Esophagus muscularis mucosa (tissue), 4 donors: ENCODE results near the gene CD63. TPM values are rescaled to one million over a fixed set of nuclear protein-coding genes. Genes with fewer than 3 reads are reported as not detected.

ENCODE experiments used
- DNase-seq: peaks from one replicate; pipeline ENCODE4 v3.0.0-alpha.2; 2017; ENCODE audit errors: extremely low spot score
- H3K27ac ChIP-seq, 4 donors: fragments of 200-600 bp; sonication (generic); replicated peaks in 1 of 4; 1 replicate in 3 of 4; 2 replicates in 1 of 4; pipeline ENCODE4 v1.5.1; 2016 to 2019; ENCODE audit warnings: mild to moderate bottlenecking in 1 of 4
- H3K27me3 ChIP-seq, 4 donors: fragments of 200-600 bp; sonication (generic); one replicate each; pipeline versions ENCODE4 v1.5.1 to v1.6.0; 2016 to 2019
- H3K36me3 ChIP-seq, 4 donors: fragments of 200-600 bp; sonication (generic); one replicate each; pipeline ENCODE4 v1.5.1; 2016 to 2019
- H3K4me1 ChIP-seq, 4 donors: fragments of 200-600 bp; sonication (generic); one replicate each; pipeline ENCODE4 v1.5.1; 2016 to 2019
- H3K4me3 ChIP-seq, 4 donors: fragments of 200-600 bp; sonication (generic); 1 replicate in 2 of 4; 2 replicates in 2 of 4; pipeline ENCODE4 v1.5.1; 2016 to 2019; ENCODE audit warnings: mild to moderate bottlenecking in 4 of 4, moderate library complexity in 1 of 4
- H3K9me3 ChIP-seq, 4 donors: fragments of 200-600 bp; sonication (generic); 1 replicate in 3 of 4; 2 replicates in 1 of 4; pipeline ENCODE4 v1.5.1; 2016 to 2019
- CTCF ChIP-seq, 3 experiments: fragments of 200-600 bp in 2 of 3; fragments of 450-650 bp in 1 of 3; sonication (generic) in 2 of 3; IDR thresholded peaks; one replicate each; pipeline ENCODE4 v1.5.1; 2017 to 2019; ENCODE audit warnings: antibody characterized with exemption in 3 of 3, mild to moderate bottlenecking in 2 of 3, moderate library complexity in 1 of 3
- EP300 ChIP-seq: sonication (generic); formaldehyde crosslinking; IDR thresholded peaks from one replicate; pipeline ENCODE4 v1.6.1; 2017; ENCODE audit warnings: antibody characterized with exemption
- POLR2A ChIP-seq: fragments of 450-650 bp; IDR thresholded peaks from one replicate; pipeline ENCODE4 v1.6.1; 2017; ENCODE audit warnings: antibody characterized with exemption, moderate library complexity, mild to moderate bottlenecking, low read depth
- POLR2AphosphoS5 ChIP-seq, 2 donors: sonication (generic); formaldehyde crosslinking; IDR thresholded peaks; one replicate each; pipeline ENCODE4 v1.6.1; 2017; ENCODE audit warnings: antibody characterized with exemption in 2 of 2
- WGBS: methylation state at CpG from one replicate; pipeline ENCODE4 v1.1.5; 2018; 5-methylcytosine and 5-hydroxymethylcytosine counted together
- intact Hi-C: fragments of 100-400 bp; cut with DNase I; formaldehyde crosslinking; loops from one replicate; pipeline ENCODE4 v1.15.1; 2023
- total RNA-seq, 4 donors: library from RNA; depleted of rRNA; stranded (reverse); fragments of >200 nt; gene quantifications; one replicate each; pipeline versions ENCODE4 v1.1.0 to v1.2.1, GENCODE V29; 2016

Gene CD63
- total RNA-seq, 4 donors from 2014 or later: 742 to 1,177 (median 845) TPM

- intact Hi-C loops: loop anchor here (2.0 to 10.0 kb wide), 2 partner anchors 199 to 293 kb away; no protein-coding TSS in a partner anchor
- Histone ChIP-seq H3K36me3 (no peaks in the 10 kb centered on the region), H3K27me3 (no peaks in the 10 kb centered on the region), H3K27ac (peak overlapping the region; percentile 65 to 81 (median 78)), H3K4me1 (peaks cover 39 to 63% (median 55%) of the 10 kb centered on the region in 4 donors), H3K4me3 (peak overlapping the region; percentile 59 to 65 (median 62)), H3K9me3 (no peaks in the 10 kb centered on the region)
- no peak for TF ChIP-seq EP300
- TF ChIP-seq CTCF (IDR thresholded peaks at IDR 0.05): no peak
- no peak for TF ChIP-seq POLR2A
- no peak for TF ChIP-seq POLR2AphosphoS5 (IDR thresholded peaks at IDR 0.05)
- 21% methylated on average over 3 of the region's 3 CpGs for WGBS
- DNase-seq: no peak
These were observed 13.3 kb upstream of the CD63 start for GRCh38 chr12:55741931-55742680.

GRCh38 chr12:55739025-55739378 is 10.2 kb upstream of the CD63 start:
- TF ChIP-seq POLR2AphosphoS5 (IDR thresholded peaks at IDR 0.05): no peak
- no peak for TF ChIP-seq POLR2A
- TF ChIP-seq EP300: no peak
- TF ChIP-seq CTCF (IDR thresholded peaks at IDR 0.05): no peak
- intact Hi-C loops: loop anchor here (5.0 kb wide), 2 partner anchors 57 to 78 kb away; partner anchors contain the start of genes ORMDL2 and SARNP
- Histone ChIP-seq H3K4me3 (peak overlapping the region; percentile 46 to 63 (median 56)), H3K4me1 (peaks cover 30 to 41% (median 36%) of the 10 kb centered on the region in 4 donors), H3K36me3 (no peaks in the 10 kb centered on the region), H3K27ac (peak overlapping the region in 2 of 4 donors; percentile 75 to 78), H3K9me3 (no peaks in the 10 kb centered on the region), H3K27me3 (no peaks in the 10 kb centered on the region)
- WGBS: 82% methylated on average over 2 of the region's 2 CpGs
- no peak for DNase-seq

- no peaks in the 10 kb centered on the region for H3K9me3 ChIP-seq
- H3K27me3 ChIP-seq: no peaks in the 10 kb centered on the region
- no peaks in the 10 kb centered on the region for H3K36me3 ChIP-seq
- H3K4me1 ChIP-seq: peaks cover 24 to 35% (median 30%) of the 10 kb centered on the region in 4 donors
- TF ChIP-seq POLR2AphosphoS5 (IDR thresholded peaks at IDR 0.05): no peak
- TF ChIP-seq CTCF (IDR thresholded peaks at IDR 0.05): peak; percentile 86 to 95 (median 90)
- DNase-seq: peak; percentile 96
- intact Hi-C loops: loop anchor here (5.0 kb wide), 2 partner anchors 56 to 79 kb away; partner anchors contain the start of genes ORMDL2 and SARNP
- H3K4me3 ChIP-seq: peak overlapping the region; percentile 46 to 63 (median 56)
- WGBS: 2% methylated on average over 14 of the region's 14 CpGs
- H3K27ac ChIP-seq: peak overlapping the region; percentile 64 to 78 (median 76)
These were observed 9.6 kb upstream of the CD63 start for GRCh38 chr12:55738123-55739024.

- intact Hi-C loops: loop anchor here (5.0 kb wide), 2 partner anchors 55 to 80 kb away; partner anchors contain the start of genes ORMDL2 and SARNP
- Histone ChIP-seq H3K27ac (peak overlapping the region; percentile 64 to 78 (median 76)), H3K27me3 (no peaks in the 10 kb centered on the region), H3K36me3 (no peaks in the 10 kb centered on the region), H3K4me3 (peak overlapping the region; percentile 46 to 63 (median 56)), H3K4me1 (peaks cover 23 to 33% (median 28%) of the 10 kb centered on the region in 4 donors), H3K9me3 (no peaks in the 10 kb centered on the region)
- TF ChIP-seq POLR2AphosphoS5 (IDR thresholded peaks at IDR 0.05): no peak
- TF ChIP-seq POLR2A: no peak
- no peak for TF ChIP-seq CTCF (IDR thresholded peaks at IDR 0.05)
- no peak for TF ChIP-seq EP300
- no peak for DNase-seq
- WGBS: 2% methylated on average over 4 of the region's 4 CpGs
These were observed 8.8 kb upstream of the CD63 start for GRCh38 chr12:55737581-55738122.
